ENCODE measurements around the gene POLR3G.

POLR3G gene

GRCh38 chr5:90550963-90551362 is 76.3 kb downstream of the POLR3G start:
- no peak for DNase-seq (ENCODE audit: extremely low read depth, low read depth)
- TF ChIP-seq CTCF (IDR thresholded peaks at IDR 0.05; ENCODE audit: low read depth, low read length), result no peak

GRCh38 chr5:90551376-90551775 is 76.7 kb downstream of the POLR3G start:
- no peak for DNase-seq (ENCODE audit: extremely low read depth, low read depth)
- no peak for TF ChIP-seq CTCF (IDR thresholded peaks at IDR 0.05; ENCODE audit: low read depth, low read length)

GRCh38 chr5:90553711-90554110 is 79.0 kb downstream of the POLR3G start:
- TF ChIP-seq CTCF (IDR thresholded peaks at IDR 0.05; ENCODE audit: low read depth, low read length), result no peak
- DNase-seq (ENCODE audit: extremely low read depth, low read depth), result no peak

- no peak for DNase-seq (ENCODE audit: extremely low read depth, low read depth)
- TF ChIP-seq CTCF (IDR thresholded peaks at IDR 0.05; ENCODE audit: low read depth, low read length), result no peak
Measured at GRCh38 chr5:90554358-90555006, 79.8 kb downstream of the POLR3G start.

- no peak for TF ChIP-seq CTCF (IDR thresholded peaks at IDR 0.05; ENCODE audit: low read depth, low read length)
- DNase-seq (ENCODE audit: extremely low read depth, low read depth), result no peak
Measured at GRCh38 chr5:90555666-90556065, 81.0 kb downstream of the POLR3G start.

- TF ChIP-seq CTCF (IDR thresholded peaks at IDR 0.05; ENCODE audit: low read depth, low read length), result no peak
- no peak for DNase-seq (ENCODE audit: extremely low read depth, low read depth)
Measured at GRCh38 chr5:90557391-90557790, 82.7 kb downstream of the POLR3G start.

- TF ChIP-seq CTCF (IDR thresholded peaks at IDR 0.05; ENCODE audit: low read depth, low read length), result no peak
- DNase-seq (ENCODE audit: extremely low read depth, low read depth), result no peak
Measured at GRCh38 chr5:90557871-90558270, 83.2 kb downstream of the POLR3G start.
